Endothelial cell of umbilical vein (primary cell): ENCODE measurements around the gene MRPS27.

Source experiments
- CTCF ChIP-seq, 2 donors: IDR thresholded peaks; 1 replicate in 1 of 2; 2 replicates in 1 of 2; pipeline ENCODE4 v1.5.1; 2011; ENCODE audit warnings: low read length in 2 of 2, mild to moderate bottlenecking in 2 of 2, moderate library complexity in 2 of 2, control low read depth in 1 of 2, inconsistent platforms in 1 of 2, low read depth in 1 of 2; ENCODE audit not compliant: insufficient read depth in 1 of 2; ENCODE audit errors: extremely low read depth in 1 of 2
- EZH2 ChIP-seq: IDR thresholded peaks from 2 replicates; pipeline ENCODE4 v1.6.1; 2012; ENCODE audit warnings: borderline replicate concordance, low read depth, mild to moderate bottlenecking, moderate library complexity, low read length, inconsistent platforms; ENCODE audit not compliant: severe bottlenecking
- FOS ChIP-seq: IDR thresholded peaks from 2 replicates; pipeline ENCODE4 v1.6.1; 2011; ENCODE audit warnings: mild to moderate bottlenecking, low read length, moderate library complexity, borderline replicate concordance; ENCODE audit not compliant: insufficient read depth
- JUN ChIP-seq: IDR thresholded peaks from 2 replicates; pipeline ENCODE4 v1.6.1; 2011; ENCODE audit warnings: borderline replicate concordance, low read depth; ENCODE audit not compliant: insufficient read length, insufficient read depth
- MAX ChIP-seq: IDR thresholded peaks from 2 replicates; pipeline ENCODE4 v1.6.1; 2011; ENCODE audit not compliant: insufficient read depth, insufficient read length
- MYC ChIP-seq: IDR thresholded peaks from one replicate; pipeline ENCODE4 v1.6.1; 2011; ENCODE audit warnings: mild to moderate bottlenecking, low read depth, low read length
- POLR2A ChIP-seq: IDR thresholded peaks from 2 replicates; pipeline ENCODE4 v1.6.1; 2012; ENCODE audit warnings: low read depth, mild to moderate bottlenecking, control low read depth, low read length
- POLR2AphosphoS5 ChIP-seq: IDR thresholded peaks from 2 replicates; pipeline ENCODE4 v1.6.1; 2012; ENCODE audit warnings: low read depth, mild to moderate bottlenecking, control low read depth, low read length, moderate library complexity; ENCODE audit not compliant: insufficient read depth

GRCh38 chr5:72177538-72177937 lies 142.5 kb downstream of the MRPS27 start:
- TF ChIP-seq POLR2A (no peak), CTCF (IDR thresholded peaks at IDR 0.05; ENCODE audit: extremely low read depth in 1 of 2, insufficient read depth in 1 of 2, low read depth in 1 of 2, low read length in 2 of 2) (no peak), EZH2 (no peak), POLR2AphosphoS5 (no peak), MYC (no peak), MAX (no peak), JUN (no peak), FOS (no peak)
